Muscle layer of colon (tissue), 2 donors: ENCODE data around the gene CCND1.

Experiments used
- H3K27ac ChIP-seq: one replicate; pipeline ENCODE4 v1.7.0; 2013; ENCODE audit warnings: low read depth, mild to moderate bottlenecking, low read length, moderate library complexity
- H3K27me3 ChIP-seq, 2 donors: one replicate each; pipeline ENCODE4 v1.7.0; 2013; ENCODE audit warnings: low read length in 2 of 2, mild to moderate bottlenecking in 2 of 2; ENCODE audit not compliant: insufficient read depth in 2 of 2, control insufficient read depth in 1 of 2
- H3K36me3 ChIP-seq: one replicate; pipeline ENCODE4 v1.7.0; 2013; ENCODE audit warnings: mild to moderate bottlenecking, low read length; ENCODE audit not compliant: insufficient read depth
- H3K4me1 ChIP-seq: one replicate; pipeline ENCODE4 v1.7.0; 2013; ENCODE audit warnings: mild to moderate bottlenecking, low read length; ENCODE audit not compliant: insufficient read depth
- H3K4me3 ChIP-seq, 2 donors: one replicate each; pipeline ENCODE4 v1.7.0; 2013; ENCODE audit warnings: low read length in 2 of 2, low read depth in 1 of 2, mild to moderate bottlenecking in 1 of 2, moderate library complexity in 1 of 2
- H3K9ac ChIP-seq: one replicate; pipeline ENCODE4 v1.7.0; 2013; ENCODE audit warnings: low read length
- H3K9me3 ChIP-seq: one replicate; pipeline ENCODE4 v1.7.0; 2013; ENCODE audit warnings: mild to moderate bottlenecking, low read length
- donor health status: abdominal sarcoma.
- donor health status: Adenocarcinoma of cecum.

The CCND1 gene

GRCh38 chr11:69643646-69644045, 2.7 kb downstream of the CCND1 start:
- Histone ChIP-seq H3K9me3 (no peaks in the 10 kb centered on the region), H3K4me1 (peaks cover 26% of the 10 kb centered on the region), H3K9ac (no peak overlapping the region), H3K27me3 (peaks cover 11 to 57% of the 10 kb centered on the region in 2 donors), H3K27ac (peak overlapping the region; percentile 52), H3K36me3 (no peaks in the 10 kb centered on the region), H3K4me3 (peak overlapping the region in 1 of 2 donors; percentile 32)

- Histone ChIP-seq H3K4me1 (peaks cover 22% of the 10 kb centered on the region), H3K27ac (peak overlapping the region; percentile 52), H3K36me3 (no peaks in the 10 kb centered on the region), H3K9ac (no peak overlapping the region), H3K9me3 (no peaks in the 10 kb centered on the region), H3K27me3 (peaks cover 11 to 50% of the 10 kb centered on the region in 2 donors), H3K4me3 (peak overlapping the region in 1 of 2 donors; percentile 32)
Observed at GRCh38 chr11:69644071-69644961, 3.4 kb downstream of the CCND1 start.

GRCh38 chr11:69644962-69645675, 4.2 kb downstream of the CCND1 start:
- no peak overlapping the region for H3K4me3 ChIP-seq
- peak overlapping the region; percentile 23 for H3K27ac ChIP-seq

GRCh38 chr11:69645801-69646492, 5.0 kb downstream of the CCND1 start:
- peaks cover 0 to 35% of the 10 kb centered on the region in 2 donors for H3K27me3 ChIP-seq
- no peaks in the 10 kb centered on the region for H3K36me3 ChIP-seq
- H3K4me3 ChIP-seq = no peak overlapping the region
- H3K27ac ChIP-seq = no peak overlapping the region
- H3K4me1 ChIP-seq = peaks cover 18% of the 10 kb centered on the region
- no peak overlapping the region for H3K9ac ChIP-seq
- no peaks in the 10 kb centered on the region for H3K9me3 ChIP-seq

More at GRCh38 chr11:69644962-69645675, 4.2 kb downstream of the CCND1 start:
- Histone ChIP-seq H3K9ac (no peak overlapping the region), H3K4me1 (peaks cover 22% of the 10 kb centered on the region), H3K27me3 (peaks cover 5 to 42% of the 10 kb centered on the region in 2 donors), H3K36me3 (no peaks in the 10 kb centered on the region), H3K9me3 (no peaks in the 10 kb centered on the region)

- no peaks in the 10 kb centered on the region for H3K9me3 ChIP-seq
- H3K4me1 ChIP-seq = peaks cover 18% of the 10 kb centered on the region
- H3K27me3 ChIP-seq = peaks cover 0 to 29% of the 10 kb centered on the region in 2 donors
- H3K36me3 ChIP-seq = peaks cover 3% of the 10 kb centered on the region
- H3K9ac ChIP-seq = no peak overlapping the region
- no peak overlapping the region for H3K27ac ChIP-seq
- H3K4me3 ChIP-seq = no peak overlapping the region
Observed at GRCh38 chr11:69646493-69647389, 5.8 kb downstream of the CCND1 start.

GRCh38 chr11:69647390-69647748, 6.4 kb downstream of the CCND1 start:
- Histone ChIP-seq H3K4me3 (no peak overlapping the region), H3K9me3 (no peaks in the 10 kb centered on the region), H3K27ac (no peak overlapping the region), H3K9ac (no peak overlapping the region), H3K4me1 (peaks cover 18% of the 10 kb centered on the region), H3K36me3 (peaks cover 9% of the 10 kb centered on the region), H3K27me3 (peaks cover 0 to 23% of the 10 kb centered on the region in 2 donors)

GRCh38 chr11:69647761-69648497, 7.0 kb downstream of the CCND1 start:
- no peak overlapping the region for H3K4me3 ChIP-seq
- H3K4me1 ChIP-seq = peaks cover 18% of the 10 kb centered on the region
- H3K9me3 ChIP-seq = no peaks in the 10 kb centered on the region
- H3K9ac ChIP-seq = no peak overlapping the region
- H3K36me3 ChIP-seq = peaks cover 9% of the 10 kb centered on the region
- H3K27ac ChIP-seq = no peak overlapping the region
- H3K27me3 ChIP-seq = peaks cover 0 to 17% of the 10 kb centered on the region in 2 donors

GRCh38 chr11:69648679-69649575, 8.0 kb downstream of the CCND1 start:
- Histone ChIP-seq H3K9ac (no peak overlapping the region), H3K9me3 (no peaks in the 10 kb centered on the region), H3K4me3 (no peak overlapping the region), H3K27ac (no peak overlapping the region), H3K36me3 (peaks cover 9% of the 10 kb centered on the region), H3K27me3 (peaks cover 0 to 9% of the 10 kb centered on the region in 2 donors), H3K4me1 (peaks cover 12% of the 10 kb centered on the region)

GRCh38 chr11:69649576-69649900, 8.6 kb downstream of the CCND1 start:
- Histone ChIP-seq H3K4me1 (peaks cover 8% of the 10 kb centered on the region), H3K9ac (no peak overlapping the region), H3K9me3 (no peaks in the 10 kb centered on the region), H3K27me3 (peaks cover 0 to 8% of the 10 kb centered on the region in 2 donors), H3K36me3 (peaks cover 9% of the 10 kb centered on the region), H3K4me3 (no peak overlapping the region), H3K27ac (no peak overlapping the region)
